ENCODE results near the gene SEC31B.

SEC31B gene

DNA sequence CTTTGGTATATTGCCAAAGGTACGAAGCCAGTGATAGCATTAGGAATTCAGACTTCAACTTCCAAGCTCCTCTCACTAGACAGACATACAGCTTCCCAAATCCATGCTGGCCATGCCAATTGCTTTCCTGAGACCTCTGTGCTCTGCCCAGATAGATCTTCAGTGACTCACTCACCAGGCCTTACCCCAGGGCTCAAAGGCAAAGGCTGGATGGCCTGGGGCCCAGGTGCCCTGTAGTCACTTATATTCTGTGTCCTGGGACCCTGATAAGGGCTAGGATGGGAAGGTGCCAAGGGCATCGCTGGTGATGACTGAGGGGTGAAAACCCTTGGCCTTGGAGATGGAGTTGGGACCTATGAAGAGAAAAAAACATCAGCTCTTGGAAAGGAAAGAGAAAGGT, 29.1 kb downstream of the SEC31B start:
- no peak for DNase-seq

DNA sequence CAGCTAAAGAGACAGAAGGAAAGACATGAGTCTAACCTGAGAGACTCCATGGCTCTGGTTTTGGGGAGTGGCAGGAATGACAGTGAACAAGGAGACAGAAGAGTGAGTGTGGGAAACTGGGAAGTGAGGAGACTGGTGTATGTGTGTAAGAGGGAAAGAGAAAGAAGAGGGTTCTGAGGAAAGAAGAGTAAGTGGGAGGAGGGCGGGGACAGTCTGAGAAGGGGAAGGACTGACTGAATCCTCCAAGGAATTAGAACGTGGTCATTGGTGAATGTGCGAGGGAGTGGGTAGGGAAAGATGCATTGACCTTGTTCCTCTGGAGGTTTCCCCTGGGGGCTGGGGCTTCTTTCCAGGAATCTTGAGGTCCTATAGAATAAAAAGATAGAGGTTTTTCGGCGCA, 30.3 kb downstream of the SEC31B start:
- DNase-seq = no peak

DNA sequence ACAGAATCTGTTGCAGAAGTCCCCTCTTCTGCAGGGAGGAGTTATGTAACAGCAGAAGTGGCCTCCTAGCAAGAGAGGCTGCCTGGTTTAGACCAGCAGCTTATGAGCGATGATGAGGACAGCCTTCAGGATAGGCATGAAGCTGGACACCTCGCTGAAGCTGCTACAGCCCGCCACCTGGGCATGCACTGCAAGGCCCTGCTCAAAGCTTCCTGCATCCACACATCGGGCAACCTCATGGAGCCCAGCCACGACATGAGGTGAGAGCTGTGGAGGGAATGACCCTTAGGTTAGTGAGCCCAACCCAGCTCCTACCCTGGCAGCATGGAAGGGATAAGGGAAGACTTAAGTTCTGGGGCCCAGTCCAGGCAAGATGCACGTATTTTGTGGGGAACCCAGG, 32.1 kb downstream of the SEC31B start:
- no peak for DNase-seq

DNA sequence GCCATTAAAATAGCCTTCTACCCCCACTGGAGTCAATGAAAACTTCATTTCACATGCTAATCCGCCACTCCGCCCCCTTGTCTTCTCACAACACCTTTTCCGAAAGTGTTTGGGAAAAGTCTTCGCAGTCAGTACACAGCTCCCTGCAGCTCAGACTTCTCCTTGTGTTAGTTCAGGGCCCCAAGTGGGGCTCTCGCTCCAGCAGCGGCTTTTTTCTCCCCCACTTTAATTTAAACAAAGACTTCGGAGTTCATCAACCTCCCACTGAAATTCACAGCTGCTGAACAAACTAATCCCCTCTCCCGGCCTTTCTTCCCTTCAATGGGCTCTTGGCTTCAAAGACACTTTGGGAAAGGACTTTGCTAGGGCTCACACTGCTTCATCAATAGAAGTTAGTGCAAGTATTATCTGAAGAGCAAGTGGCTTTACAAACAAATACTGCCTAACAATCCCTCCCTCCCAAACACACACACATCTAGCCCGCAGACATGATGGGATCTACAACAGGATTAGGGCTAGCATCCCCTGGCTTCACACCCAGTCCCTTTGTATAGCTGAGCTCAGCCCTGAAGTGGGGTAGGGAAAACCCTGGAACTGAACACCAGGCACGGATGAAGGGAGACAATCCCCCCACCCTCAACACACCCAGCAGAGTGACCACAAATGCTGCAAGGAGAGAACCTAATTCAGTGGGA, 33.7 kb downstream of the SEC31B start:
- DNase-seq = no peak

DNA sequence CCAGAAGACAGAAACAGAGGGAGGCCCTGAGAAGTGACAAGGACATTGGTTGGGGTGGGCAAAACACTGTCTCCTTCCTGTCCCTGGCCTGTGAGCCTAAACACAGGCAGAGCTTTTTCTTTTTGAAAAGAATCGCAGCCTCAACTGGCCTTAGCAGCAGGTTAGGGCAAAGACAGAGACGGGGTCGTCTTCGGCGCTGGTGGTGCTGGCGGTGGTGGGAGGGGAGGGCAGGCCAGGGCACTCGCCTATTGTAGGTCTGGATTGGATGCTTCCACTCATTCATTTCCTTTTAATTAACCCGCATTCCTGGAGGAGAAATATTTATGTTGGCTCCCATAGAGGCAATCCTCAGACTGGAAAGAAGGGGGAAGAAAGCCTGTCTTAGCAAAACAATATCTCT, 34.3 kb downstream of the SEC31B start:
- DNase-seq = no peak

DNA sequence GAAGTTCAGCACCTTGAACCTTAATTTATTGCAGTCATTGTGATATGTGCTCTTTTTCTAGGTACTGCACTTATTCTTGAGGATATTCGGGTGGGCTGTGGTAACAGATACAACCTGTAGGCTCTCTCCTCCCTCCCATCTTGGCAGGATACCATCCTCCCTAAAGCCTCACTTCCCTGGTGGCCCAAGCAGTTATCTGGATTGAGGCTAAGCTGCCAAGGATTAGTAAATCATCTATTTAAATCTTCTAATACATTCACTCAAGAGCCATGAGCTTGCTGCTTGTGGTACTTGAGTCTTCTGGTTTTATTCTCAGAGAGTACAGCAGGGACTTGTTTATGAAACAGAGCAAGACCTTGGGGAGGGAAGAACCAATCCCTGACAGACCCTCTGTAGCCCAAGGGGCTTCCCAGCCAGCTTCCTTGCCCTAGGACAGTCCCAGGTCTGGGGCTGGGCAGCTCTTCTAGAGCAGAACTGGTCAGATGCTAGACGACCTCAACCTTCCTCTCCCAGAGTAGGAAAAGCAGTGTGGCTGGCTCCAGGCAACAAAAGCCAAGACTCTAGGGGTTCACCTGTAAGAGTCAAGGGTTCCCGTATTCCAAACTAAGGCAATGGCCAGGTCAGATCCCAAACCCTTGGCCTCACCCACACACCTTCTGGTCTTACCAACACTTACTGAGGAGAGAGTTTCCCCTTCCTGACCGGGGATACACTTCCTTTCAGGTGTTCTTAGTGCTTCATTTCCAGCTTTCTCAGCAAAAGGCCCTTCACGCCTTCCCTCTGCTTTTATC, 35.6 kb downstream of the SEC31B start:
- DNase-seq = no peak

DNA sequence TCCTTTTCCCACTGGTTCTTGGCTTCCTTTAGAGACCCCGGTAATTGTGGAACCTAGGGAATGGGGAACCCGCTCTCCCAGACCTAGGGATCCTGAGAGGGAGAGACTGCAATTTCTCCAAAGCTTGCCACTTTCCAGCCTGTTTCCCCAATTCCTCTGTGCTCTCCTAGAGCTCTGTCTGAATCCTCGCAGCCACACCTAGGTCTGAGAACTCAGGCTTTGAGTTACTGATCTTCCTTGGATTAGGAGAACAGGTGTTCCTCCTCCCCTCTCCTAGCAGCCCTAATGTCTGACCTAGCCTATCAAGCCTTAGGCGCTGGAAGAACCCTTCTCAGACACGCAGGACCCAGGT, 36.9 kb downstream of the SEC31B start:
- DNase-seq = no peak

DNA sequence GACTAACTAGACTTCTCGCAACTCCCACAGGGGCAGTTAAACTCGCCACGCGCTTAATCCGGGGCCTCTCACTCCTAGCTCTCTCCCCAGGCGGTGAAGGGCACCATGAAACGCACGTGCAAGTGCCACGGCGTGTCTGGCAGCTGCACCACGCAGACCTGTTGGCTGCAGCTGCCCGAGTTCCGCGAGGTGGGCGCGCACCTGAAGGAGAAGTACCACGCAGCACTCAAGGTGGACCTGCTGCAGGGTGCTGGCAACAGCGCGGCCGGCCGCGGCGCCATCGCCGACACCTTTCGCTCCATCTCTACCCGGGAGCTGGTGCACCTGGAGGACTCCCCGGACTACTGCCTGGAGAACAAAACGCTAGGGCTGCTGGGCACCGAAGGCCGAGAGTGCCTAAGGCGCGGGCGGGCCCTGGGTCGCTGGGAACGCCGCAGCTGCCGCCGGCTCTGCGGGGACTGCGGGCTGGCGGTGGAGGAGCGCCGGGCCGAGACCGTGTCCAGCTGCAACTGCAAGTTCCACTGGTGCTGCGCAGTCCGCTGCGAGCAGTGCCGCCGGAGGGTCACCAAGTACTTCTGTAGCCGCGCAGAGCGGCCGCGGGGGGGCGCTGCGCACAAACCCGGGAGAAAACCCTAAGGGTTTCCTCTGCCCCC, 37.4 kb downstream of the SEC31B start:
- peak; percentile 76 for DNase-seq

DNA sequence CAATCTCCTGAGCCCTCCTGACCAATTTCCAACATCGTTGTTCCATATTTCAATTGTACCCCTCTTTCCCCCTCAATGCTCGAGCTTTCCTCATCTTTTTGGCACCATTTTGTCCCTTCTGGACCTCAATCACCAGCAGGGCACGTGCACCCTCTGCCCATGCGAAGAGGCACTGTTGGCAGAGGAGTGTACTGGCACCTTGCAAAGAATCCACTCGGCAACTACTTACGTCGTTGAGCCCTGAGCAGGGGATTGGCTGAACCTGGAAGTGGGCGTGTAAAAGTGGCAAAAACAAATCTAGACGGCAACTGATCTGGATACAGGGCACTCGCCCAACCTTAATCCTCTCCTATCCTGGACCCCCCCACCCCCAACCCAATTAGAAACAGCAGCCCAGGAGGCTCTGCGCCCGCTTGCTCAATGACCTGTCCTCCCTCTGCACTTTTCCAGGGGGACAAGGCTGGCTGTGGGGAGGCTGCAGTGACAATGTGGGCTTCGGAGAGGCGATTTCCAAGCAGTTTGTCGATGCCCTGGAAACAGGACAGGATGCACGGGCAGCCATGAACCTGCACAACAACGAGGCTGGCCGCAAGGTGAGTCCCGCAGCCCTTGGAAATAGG, 38.1 kb downstream of the SEC31B start:
- DNase-seq = peak; percentile 87

DNA sequence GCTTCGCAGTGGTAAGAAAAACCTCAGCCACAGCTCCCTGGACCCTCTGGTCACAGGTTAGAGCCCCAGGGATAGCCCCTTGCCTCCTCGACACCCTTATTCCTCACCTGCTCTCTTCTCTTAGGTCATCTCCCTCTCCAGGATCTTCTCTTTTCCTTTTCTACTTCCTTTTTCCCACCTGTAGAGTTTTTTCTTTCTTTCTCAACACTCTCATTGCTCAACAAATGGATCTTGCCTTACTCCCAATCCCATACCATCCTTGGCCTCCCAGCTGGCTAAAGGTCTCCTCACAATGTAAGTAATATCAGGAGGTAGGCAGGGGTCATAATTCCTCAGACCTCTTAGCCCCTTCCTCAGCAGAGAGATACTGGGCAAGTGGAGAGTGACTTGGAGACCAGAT, 39.7 kb downstream of the SEC31B start:
- DNase-seq = no peak

DNA sequence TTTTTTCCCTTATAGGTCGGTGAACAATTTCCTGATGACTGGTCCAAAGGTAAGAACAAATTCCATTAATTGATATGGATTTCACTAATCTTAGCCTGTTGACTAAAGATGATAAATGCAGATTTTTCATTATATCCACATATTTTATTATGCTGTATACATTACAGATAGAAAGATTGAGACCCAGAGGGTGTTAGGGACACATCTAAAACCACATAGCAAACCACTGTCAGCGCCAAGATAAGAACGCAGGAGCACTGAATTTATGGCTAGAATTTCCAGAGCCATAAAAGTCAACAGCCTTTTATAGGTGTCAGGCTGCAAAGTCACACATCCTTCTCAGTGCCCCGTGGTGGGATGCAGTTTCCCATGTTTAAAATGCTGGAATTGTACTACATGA, 40.6 kb downstream of the SEC31B start:
- no peak for DNase-seq

DNA sequence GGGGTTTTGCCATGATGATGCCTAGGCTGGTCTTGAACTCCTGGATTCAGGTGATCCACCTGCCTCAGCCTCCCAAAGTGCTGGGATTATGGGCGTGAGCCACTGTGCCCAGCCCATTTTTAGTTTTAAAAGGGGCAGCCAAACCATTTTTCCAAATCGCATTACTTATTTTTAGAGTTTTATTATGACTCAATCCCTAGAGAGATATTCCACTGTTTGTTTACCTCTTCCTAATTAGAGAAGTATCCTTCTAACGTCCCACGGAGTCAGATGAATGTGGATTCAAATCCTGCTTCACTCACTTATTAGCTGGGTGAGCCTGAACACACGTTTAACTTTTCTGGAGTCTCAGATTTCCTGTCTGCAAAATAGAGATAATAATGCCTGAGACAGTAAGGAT, 41.7 kb downstream of the SEC31B start:
- no peak for DNase-seq

DNA sequence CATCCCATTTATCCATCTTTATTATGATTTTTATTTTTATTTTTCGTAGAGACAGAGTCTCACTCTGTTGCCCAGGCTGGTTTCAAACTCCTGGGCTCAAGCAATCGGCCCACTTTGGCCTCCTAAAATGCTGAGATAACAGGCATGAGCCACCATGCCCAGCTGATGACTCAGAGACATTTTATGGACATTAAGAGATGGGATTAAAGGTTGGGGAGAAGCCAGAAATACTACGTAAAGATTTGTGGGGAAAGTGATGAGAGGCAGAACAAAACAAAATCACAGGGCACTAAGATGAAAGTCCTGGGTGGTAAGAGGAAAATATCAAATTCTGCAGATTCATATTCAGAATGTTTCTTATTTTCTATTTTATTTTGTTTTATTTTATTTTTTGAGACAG, 49.3 kb downstream of the SEC31B start:
- no peak for DNase-seq

DNA sequence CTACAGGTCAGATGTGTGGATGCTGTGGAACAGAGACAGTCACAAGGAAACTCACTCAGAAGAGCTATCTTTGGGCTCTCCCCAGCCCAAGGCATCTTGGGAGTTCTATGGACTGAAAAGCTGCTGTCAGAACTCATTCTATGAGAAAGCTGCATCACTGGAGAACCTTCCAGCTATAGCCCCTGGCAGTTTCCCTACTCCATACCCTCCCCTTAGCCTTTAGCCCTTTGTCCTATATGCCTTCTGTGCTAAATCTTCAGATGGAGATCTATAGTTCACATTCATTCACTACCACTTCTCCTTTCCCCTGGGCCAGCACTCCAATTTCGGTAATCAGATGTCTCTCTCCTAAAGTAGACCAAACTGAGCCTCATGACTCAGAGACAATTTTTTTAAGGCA, 49.9 kb downstream of the SEC31B start:
- DNase-seq = no peak

DNA sequence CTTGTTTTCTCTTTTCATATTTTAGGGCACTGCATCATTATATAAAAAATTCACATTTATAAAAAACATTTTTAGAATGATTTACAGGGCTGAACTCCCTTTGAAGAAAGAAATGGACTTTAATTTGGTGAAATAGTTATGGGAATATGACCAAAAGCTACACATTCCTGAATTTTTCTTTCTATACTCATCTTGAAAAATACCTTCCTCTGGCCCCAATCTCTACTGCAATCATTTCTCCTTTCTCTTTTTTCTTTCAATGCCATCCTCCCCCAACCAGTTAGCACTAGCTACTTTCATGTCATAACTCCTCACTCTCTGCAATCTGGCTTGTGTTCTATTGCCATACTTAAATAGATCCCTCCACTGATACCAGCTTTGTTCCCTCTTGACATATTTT, 50.7 kb downstream of the SEC31B start:
- no peak for DNase-seq

DNA sequence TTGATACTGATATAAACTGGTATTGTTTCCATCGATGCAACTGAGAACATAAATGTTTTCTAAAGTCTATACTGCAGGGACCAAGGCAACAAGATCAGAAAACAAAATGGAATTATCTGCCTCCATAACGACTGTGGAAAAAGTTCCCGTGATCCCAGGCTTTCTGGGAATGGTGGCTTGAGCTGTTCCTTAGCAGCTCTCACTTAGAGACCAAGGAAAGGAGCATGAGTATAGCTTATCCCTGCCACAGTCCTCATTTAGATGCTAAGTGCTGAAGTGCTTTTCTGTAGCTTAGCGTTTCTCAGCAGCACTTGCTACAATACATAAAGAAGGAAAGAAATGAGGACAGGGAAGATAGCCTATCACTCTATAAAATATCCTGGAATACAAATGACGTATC, 51.3 kb downstream of the SEC31B start:
- DNase-seq = no peak

DNA sequence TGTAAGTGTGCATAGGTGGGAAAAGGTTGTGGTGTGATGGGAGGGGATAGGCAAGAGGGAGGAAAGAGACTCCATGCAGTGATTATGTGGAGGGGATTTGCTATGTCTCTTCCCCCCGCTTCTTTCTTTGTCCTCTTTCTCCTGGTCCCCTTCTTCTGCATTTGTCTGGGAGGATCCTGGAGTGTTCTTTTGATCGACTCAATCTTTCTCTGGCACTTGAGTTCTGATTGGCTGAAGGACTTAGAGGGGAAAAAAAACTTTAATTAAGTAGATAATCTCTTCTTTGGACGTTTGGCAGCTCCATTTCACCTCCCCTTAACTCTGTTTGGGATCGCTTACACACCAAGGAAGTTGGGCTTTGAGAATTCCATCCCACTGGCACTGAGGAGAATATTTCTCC, 57.0 kb downstream of the SEC31B start, which contains the start of gene WNT8B:
WNT8B (plus strand) TSS at position 301 of the 400 bp plus-strand sequence. CDS start 160 bp downstream, outside the sequence.
- no peak for DNase-seq

DNA sequence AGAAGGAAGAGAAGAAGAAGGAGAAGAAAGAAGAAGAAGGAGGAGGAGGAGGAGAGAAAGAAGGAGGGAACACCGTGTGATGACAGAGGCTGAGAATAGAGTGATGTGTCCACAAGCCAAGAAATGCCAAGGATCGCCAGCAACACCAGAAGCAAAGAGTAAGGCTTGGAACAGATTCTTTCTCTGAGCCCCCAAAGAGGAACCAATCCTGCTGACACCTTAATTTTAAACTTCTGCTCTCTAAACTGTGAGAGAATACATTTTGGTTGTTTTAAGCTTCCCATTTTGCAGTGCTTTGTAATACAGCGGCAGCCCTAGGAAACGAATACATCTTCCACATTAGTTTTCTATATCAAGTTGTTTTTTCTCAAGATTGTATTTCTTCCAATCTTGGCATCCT, 70.7 kb downstream of the SEC31B start:
- no peak for DNase-seq

DNA sequence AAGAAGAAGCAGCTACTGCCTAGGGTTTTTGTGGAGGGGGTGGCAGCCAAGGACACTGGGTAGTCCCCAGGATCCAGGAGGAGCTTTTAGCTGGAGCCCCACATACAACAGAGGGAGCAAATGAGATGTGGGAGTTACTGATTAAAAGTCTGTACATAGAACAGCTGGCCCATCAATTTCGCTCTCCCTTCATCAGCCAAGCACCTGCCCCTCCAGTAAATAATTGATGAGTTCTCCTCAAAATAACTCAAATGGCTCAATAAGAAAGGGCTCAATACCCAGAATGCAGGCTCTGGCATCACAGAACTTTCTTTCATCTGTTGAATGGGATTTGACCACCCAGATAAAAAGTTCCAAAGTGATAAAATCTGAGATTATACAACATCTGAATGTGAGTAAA, 72.0 kb downstream of the SEC31B start:
- no peak for DNase-seq

DNA sequence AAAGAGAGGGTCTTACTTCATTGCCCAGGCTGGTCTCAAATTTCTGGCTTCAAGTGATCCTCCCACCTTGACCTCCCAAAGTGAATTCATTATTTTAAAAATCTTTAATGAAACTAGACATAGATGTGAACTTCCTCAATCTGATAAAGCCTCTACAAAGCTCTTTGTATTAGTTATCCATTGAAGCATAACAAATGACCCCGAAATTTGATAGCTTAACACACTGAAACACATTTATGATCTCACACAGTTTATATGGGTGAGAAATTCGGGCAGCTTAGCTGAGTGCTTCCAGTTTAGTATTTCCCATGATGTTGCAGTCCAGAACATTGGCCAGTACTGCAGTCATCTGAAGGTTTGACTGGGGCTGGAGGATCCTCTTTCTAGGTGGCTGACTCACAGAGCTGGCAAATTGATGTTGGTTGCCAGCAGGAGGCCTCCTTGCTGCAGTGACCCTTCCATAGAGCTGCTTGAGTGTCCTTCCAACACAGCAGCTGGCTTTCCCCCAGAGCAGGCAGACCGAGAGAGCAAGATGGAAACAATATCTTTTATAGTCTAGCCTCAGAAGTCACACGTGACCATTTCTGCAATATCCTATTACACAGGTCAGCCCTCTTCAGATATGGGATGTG, 73.4 kb downstream of the SEC31B start:
- no peak for DNase-seq

DNA sequence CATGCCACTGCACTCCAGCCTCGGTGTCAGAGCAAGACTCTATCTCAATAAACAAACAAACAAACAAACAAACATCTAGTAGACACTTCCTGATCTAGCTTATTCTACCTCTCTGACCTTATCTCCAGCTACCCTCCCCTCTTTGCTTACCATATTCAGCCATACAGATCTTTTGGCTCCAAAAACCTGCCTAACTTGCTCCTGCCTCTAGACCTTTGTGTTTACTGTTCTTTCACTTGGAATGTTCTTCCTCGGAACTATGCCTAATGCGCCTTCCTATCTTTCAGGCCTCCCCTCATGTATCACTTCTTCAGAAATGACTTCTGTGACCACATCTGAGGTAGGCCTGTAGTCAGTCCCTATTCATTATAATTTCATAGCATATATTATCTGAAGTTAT, 77.1 kb downstream of the SEC31B start:
- no peak for DNase-seq

DNA sequence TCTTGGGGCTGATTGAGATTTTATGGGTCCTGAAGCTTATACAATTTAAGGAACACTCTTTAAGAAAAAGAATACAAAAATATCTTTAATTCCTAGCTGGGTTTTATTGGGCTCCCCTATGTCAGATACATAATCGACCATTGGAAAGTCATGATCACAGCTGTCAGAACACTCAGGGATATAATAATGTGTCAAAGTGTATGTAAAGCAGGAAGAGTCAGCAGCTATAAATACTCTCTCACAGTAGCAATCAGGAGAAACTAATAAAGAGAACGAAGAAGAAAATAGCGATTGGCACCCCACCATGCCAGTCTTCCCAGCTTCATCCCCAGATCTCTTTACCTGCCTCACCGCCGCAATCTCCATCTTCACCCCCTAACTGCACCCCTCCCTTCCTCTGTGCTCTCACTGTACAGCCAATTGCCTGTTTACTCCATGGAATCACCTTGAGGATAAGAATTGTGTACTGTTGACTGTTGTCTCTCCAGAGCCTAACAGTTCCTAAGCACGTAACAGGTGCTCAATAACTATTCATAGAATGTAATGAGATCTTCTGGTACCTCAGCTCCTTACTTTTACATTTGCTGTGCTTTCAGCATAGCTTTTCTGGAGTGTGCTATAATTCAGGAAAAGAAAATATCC, 80.9 kb downstream of the SEC31B start:
- no peak for DNase-seq

All from stimulated activated CD4-positive, alpha-beta T cell treated with anti-CD3 and anti-CD28 coated beads, Interleukin-15, amount 100 ng/mL, for 24 hours (primary cell).